Cardiac septum (tissue), 1 donor: ENCODE results near the gene RACGAP1. TPM values are rescaled to one million over a fixed set of nuclear protein-coding genes. Genes with fewer than 3 reads are reported as not detected.
A peak's percentile ranks its signal among the peaks of the same experiment; 100 is the strongest.
"Not testable (repeated sequence)": the region's sequence is repeated elsewhere in the genome, so short reads cannot be mapped to it uniquely, and the experiment has no call there.

Experiments used
- DNase-seq: peaks from one replicate; pipeline ENCODE4 v3.0.0-alpha.2; 2020; ENCODE audit warnings: low spot score
- intact Hi-C: fragments of 100-400 bp; cut with DNase I; formaldehyde crosslinking; loops from one replicate; pipeline ENCODE4 v1.14.0; 2022
- total RNA-seq: library from RNA; stranded (reverse); fragmentation: NEBNext Ultra II Directional; extraction: Animal tissue kit (Norgen Biotek cat#: 25700); gene quantifications from one replicate; pipeline ENCODE4 v1.2.1, GENCODE V29; 2021
- donor health status: DM: no; HTN: no; CAD: no.

RACGAP1 gene
- total RNA-seq, 1 donor from 2014 or later = 2.6 TPM

DNA sequence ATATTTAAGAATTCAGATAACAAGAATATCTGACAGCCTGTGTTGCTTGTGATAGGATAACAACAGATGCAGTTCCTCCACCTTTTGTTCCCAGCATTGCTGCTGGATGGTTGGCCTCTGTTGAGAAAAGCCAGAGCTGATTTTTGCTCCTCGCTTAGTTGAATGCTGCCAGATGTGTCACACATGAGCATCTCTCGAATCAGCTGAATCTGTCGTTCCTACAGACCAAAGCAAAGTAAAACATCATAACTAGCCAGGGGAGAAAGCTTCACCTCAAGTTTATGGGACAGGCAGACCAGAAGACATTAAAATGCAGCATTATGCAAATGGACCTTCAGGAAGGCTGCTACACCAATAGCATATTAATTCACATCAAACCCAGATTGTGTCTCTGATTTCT lies 20.1 kb downstream of the RACGAP1 start:
- intact Hi-C loops = no loop called here
- DNase-seq = no peak

- no peak for DNase-seq
- intact Hi-C loops = no loop called here
These were observed 20.6 kb downstream of the RACGAP1 start for GRCh38 chr12:50004696-50005095.

DNA sequence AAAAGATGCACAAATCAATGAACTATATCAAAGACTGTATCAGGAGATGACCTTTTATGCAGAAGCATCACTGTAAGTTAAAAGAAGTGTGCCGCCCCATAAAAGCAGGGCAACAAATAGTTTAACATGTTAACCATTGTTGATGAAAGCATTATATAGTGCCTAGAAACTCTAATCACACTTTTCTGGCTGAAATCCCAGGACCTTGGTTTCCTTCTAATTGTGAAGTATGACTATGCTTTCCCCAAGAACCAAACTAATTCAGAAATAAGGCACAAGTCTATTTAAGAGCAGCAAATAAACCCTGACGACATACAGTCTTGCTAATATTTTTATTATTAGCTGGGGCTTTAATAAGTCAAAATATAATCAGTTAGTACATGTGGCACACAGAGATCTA lies 21.7 kb downstream of the RACGAP1 start:
- no peak for DNase-seq

DNA sequence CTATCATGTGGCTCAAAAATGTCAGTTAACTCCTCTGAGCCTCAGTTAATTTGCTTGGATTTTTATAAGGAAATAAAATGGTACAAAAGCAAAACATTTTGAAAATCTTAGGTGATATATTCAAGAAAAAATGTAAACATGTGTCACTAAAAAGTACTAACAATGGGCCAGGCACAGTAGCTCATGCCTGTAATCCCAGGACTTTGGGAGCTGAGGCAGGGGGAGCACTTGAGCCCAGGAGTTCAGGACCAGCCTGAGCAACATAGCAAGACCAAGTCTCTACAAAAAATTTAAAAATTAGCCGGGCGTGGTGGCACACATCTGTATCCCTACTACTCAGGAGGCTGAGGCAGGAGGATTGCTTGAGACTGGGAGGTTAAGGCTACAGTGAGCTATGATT lies 26.8 kb downstream of the RACGAP1 start:
- no peak for DNase-seq
- intact Hi-C loops = no loop called here

More for the DNA sequence above, 21.7 kb downstream of the RACGAP1 start:
- intact Hi-C loops = no loop called here

DNA sequence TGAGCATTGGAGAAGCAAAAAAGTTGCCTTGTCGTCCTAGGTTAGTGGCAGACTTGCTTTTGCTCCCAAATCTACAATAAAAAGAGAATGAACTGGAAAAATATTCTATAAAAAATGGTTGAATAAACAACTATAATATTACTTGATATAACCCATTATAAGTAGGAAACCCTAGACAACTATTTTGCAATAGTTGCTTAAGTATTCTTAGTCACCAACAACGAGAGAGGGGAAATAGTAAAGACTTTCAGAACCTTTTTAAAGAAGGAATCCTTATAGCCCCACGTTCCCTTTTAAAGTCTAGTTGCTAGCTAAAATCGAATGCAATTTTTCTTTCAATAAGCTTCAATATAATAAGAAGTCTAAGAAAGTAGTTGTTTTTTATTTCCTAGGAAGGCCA lies 35.0 kb downstream of the RACGAP1 start:
- intact Hi-C loops = no loop called here
- no peak for DNase-seq

DNA sequence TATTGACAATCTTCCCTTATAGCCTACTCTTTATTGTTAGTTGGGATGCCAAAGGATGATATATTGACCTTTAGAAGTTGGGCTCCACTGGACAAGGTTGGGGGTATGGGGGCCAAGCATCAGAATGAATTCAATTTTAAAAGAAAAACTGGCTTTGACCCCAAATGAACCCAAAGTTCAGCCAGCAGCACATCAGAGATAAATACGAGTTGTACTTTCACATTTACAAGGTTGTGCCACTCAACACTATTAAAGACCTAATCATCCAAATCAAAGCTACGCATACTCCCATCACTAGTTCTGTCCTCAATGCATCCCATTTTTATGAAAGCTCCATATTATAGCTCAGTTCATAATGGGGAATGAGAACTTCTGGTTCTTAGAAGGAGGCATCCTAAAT lies 35.9 kb downstream of the RACGAP1 start:
- intact Hi-C loops, DNase-seq: not testable (repeated sequence)

- no peak for DNase-seq
- intact Hi-C loops = no loop called here
These were observed 37.5 kb downstream of the RACGAP1 start for GRCh38 chr12:49987625-49988303.

DNA sequence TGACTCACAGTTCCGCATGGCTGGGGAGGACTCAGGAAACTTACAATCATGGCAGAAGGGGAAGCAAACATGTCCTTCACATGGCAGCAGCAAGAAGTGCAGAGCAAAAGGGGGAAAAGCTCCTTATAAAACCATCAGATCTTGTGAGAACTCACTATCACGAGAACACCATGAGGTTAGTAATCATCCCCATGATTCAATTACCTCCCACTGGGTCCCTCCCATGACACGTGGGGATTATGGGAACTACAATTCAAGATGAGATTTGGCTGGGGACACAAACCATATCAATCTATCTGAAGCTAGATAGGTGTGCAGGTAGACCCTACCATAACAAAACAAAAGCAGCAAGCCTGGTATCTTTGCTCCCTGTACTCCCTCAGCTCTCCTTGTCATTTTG lies 38.8 kb downstream of the RACGAP1 start:
- intact Hi-C loops, DNase-seq: not testable (repeated sequence)

GRCh38 chr12:49985981-49986380 lies 39.3 kb downstream of the RACGAP1 start:
- intact Hi-C loops = no loop called here
- no peak for DNase-seq

DNA sequence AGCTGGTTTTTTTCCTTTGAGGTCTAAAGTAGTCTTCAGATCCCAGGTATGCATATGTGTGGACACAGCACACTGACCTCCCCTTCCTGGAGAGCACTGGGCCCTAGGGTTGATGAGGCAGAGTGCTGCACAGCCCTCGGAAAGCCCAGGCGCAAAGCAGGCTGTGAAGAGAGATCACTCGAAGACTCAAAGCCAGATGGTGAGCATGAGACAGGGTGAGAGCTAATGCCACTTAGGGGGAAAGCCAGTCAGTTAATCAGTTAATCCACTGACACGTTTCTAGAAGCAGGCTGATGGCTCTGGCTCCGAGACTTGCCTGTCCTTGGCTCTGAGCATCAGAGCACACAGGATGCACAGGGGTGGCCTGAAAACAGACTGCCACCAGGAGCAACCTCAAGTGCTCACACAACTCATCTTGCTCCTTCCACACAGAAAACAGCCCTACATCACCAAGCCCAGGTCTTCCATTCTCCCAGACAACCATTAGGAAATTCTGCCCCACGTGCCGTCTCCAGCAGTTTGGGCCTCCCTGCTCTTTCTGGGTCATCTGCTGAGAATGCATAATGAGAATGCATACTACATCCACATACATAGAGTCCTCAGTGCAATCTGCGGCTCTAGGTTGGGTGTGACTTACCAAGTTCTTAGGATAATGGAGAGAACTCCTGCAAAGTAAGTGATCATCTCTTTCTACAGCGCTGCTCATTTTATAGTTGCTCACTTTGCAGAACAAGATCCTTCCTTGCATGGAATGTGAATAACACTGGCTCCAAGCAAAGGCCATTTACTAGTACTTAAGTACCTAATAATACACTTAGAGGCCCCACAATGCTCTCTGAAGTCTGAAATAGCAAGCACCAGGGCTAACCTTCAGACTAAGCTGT lies 40.6 kb downstream of the RACGAP1 start:
- intact Hi-C loops = no loop called here
- DNase-seq = no peak

- intact Hi-C loops = no loop called here
- DNase-seq = no peak
These were observed 41.4 kb downstream of the RACGAP1 start for GRCh38 chr12:49983892-49984291.

DNA sequence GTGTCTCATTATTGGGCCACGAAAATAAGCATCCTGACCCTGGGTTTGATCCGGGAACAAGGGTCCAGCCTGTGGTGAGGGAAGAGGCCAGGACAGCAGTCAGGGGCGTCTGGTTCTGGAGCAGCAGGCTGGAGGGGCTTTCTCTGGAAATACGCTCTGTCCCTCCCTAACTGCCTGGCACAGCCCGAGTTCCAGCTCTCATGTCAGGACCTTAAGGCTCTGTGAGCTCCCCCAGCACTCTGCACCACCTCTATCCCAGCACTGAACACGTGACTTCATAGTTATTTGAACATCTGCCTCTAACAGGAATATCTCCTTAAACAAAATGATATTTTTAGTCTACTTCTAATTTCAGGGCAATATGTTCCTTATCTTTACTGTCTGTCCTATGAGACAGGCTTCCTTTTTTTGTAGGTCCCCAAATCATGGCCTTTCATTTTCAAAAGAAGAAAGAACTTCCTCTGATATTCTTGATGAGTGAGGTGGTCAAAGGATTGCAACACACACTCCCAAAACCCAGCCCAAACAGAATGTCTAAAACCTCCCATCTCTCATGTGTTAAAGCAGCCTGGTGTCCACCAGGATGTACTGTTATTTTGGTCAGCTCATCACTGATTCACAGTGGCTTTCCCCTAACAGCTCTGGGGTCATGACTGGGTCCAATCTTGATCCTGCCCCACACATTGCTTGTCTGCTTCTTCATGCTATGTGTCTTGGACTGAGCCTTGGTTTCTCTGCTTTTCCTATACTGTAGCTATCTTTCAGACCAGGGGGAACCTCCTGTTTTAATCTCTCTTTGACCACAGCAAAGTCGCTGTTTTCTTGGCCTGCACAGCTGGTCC lies 42.8 kb downstream of the RACGAP1 start:
- intact Hi-C loops = no loop called here

GRCh38 chr12:49980501-49981349 lies 44.6 kb downstream of the RACGAP1 start:
- intact Hi-C loops = no loop called here
- DNase-seq = no peak

More for the DNA sequence above, 42.8 kb downstream of the RACGAP1 start:
- no peak for DNase-seq

DNA sequence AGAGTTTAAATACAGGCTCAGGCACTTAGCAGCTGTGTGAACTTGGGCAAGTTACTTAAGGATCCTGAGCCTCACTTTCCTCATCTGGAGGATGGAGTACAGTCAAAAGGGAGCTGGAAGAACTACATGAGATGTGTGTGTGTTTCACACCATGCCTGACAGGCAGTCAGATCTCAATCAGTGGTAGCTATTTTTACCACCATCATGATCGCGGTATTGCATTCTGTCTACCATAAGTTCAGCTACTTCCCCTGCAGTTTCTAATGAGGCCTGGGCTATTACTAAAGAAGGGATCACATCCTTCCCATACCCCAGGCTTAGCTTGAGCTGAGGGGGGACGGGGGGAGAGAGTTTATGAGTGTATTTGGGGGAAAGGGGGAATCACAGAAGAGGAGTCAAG lies 45.5 kb downstream of the RACGAP1 start:
- intact Hi-C loops = no loop called here
- DNase-seq = no peak

DNA sequence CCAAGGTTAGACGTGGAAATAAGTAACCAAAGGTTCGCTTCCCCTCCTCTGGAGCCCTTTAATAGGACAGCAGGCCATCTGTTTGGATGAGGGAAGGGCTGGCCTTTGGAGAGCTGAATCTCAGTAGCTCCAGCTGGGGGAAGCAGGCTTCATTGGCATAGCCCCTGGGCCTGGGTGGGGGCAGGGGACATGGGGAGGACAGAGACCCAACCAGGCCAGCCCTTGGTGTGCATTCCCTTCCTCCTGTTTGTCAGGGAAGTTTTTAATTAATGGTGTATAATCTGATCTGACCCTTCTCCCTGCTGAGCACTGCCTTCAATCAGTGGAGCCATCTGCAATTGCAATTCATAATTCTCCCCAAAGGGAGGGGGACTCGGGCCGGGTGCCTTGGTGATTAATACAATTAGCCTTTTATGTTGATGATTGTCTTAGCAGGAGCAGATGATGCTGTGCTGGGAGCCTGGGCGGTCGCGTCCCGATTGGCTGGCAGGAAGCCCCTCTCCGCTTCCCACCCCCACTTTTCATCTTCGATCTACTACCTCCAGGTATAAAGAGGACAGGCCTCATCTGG lies 46.2 kb downstream of the RACGAP1 start:
- intact Hi-C loops = no loop called here
- DNase-seq = no peak

DNA sequence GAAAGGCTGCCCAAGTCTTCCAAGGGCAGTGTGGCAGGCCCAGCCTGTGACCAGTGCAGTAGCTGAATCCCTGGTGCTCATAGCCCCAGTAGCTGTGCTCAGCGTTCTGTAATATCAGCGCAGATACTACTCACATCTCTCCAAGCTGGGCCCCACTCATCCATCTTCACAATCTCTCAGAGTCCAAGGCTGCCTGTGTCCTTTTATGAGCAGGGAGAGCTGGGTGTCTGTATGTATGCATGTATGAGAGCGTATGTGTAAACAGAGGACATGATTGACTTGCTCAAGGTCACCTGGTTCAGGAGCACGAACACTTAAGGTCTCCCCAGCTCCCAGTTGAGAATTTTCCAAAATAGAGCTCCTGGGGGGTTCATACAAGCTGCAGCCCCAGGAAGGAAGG lies 47.2 kb downstream of the RACGAP1 start:
- DNase-seq = no peak
- intact Hi-C loops = no loop called here

DNA sequence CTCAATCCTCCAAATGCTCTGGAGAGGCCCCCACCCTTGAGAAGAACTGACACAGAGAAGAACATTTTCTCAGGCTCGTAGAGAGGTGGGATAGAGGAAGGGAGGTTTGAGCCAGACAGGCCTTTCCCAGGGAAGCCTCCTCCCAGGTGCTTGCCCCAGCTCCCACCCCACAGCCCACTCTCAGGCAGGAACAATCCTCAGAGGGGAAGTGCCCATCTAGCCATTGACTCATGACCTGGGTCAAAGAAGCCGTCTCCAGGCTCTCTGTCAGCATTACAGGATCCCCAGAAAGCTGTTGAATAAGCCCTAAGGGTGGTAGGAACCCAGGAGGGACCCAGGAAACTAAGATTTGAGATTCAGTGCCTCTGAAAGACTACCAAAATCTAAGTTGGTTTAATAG lies 48.7 kb downstream of the RACGAP1 start:
- intact Hi-C loops = no loop called here
- no peak for DNase-seq

DNA sequence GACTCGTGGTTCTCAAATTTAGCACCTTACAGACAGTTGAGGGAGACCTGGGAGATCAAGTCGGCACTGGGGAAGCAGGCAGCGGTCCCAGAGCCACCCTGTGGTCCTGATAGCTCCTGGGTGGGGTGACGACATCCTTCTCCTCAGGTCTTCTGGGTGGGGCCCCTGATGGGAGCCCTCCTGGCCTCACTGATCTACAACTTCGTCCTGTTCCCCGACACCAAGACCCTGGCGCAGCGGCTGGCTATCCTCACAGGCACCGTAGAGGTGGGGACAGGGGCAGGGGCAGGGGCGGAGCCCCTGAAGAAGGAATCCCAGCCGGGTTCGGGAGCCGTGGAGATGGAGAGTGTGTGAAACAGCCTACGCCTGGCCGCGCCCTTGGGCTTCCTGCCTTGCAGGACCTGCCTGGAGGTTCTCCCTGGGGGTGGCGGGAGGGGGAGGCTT lies 50.0 kb downstream of the RACGAP1 start:
- intact Hi-C loops = no loop called here
- DNase-seq = peak; percentile 55
